K562 (cell line): ENCODE data around the gene C3orf80. TPM values are rescaled to one million over a fixed set of nuclear protein-coding genes. Genes with fewer than 3 reads are reported as not detected.

Experiments used
- ATAC-seq: fragments of 200-7000 bp; cut with Tn5 transposase; 3 replicates; pipeline ENCODE4 v1.9.1; 2020; ENCODE audit warnings: moderate library complexity
- BruUV-seq: library from RNA; stranded (reverse); fragments of 400-500 nt; replicated peaks from 2 replicates; lab custom pipeline; 2021; lab: Mats Ljungman, UMichigan
- CTCF ChIA-PET: fragments of 300-600 bp; formaldehyde crosslinking; extraction: SDS; loops from one replicate; lab custom pipeline; 2021; ENCODE audit warnings: low intra/inter-chr PET ratio; lab: Yijun Ruan, JAX
- POLR2A ChIA-PET: fragments of 300-600, 350-650 bp; sonication (Branson Sonifier 250); formaldehyde crosslinking; extraction: SDS; loops from one replicate; lab custom pipeline; 2021; ENCODE audit warnings: antibody characterized with exemption, inconsistent platforms; lab: Yijun Ruan, JAX
- DNase-seq, 4 experiments: peaks; one replicate each; pipeline versions ENCODE4 v3.0.0 to v3.0.0-alpha.2; 2011 to 2018; ENCODE audit warnings: low spot score in 3 of 4, mixed read lengths in 3 of 4; ENCODE audit errors: extremely low read depth in 1 of 4
- FAIRE-seq: peaks from 2 replicates; lab custom pipeline; 2011; peaks lifted over from hg19 to GRCh38; lab: Jason Lieb, UNC
- H2AFZ ChIP-seq: 2 replicates; pipeline ENCODE4 v1.6.0; 2011; ENCODE audit warnings: low read depth, low read length, control low read depth, inconsistent platforms
- H3K27ac ChIP-seq: fragments of 200-600 bp; 3 replicates; pipeline ENCODE4 v1.8.0; 2011; ENCODE audit warnings: low read depth, mild to moderate bottlenecking, control low read depth, inconsistent platforms, low read length, moderate library complexity, mixed read lengths; ENCODE audit errors: extremely low read depth
- H3K27me3 ChIP-seq, 2 experiments: fragments of 300-600 bp in 1 of 2; 2 replicates in 1 of 2; 3 replicates in 1 of 2; pipeline versions ENCODE4 v1.6.0 to v1.8.0; 2011; ENCODE audit warnings: inconsistent platforms in 2 of 2, low read length in 2 of 2, mild to moderate bottlenecking in 1 of 2, mixed read lengths in 1 of 2, moderate library complexity in 1 of 2; ENCODE audit not compliant: control insufficient read depth in 2 of 2, insufficient read depth in 2 of 2
- H3K36me3 ChIP-seq: fragments of 300-600 bp; 3 replicates; pipeline ENCODE4 v1.8.0; 2011; ENCODE audit warnings: mild to moderate bottlenecking, low read length, inconsistent platforms; ENCODE audit not compliant: control insufficient read depth, insufficient read depth
- H3K4me1 ChIP-seq, 2 experiments: fragments of 200-600 bp in 1 of 2; replicated peaks in 1 of 2; 2 replicates in 1 of 2; 3 replicates in 1 of 2; pipeline versions ENCODE4 v1.5.1 to v1.8.0; 2011; ENCODE audit warnings: inconsistent platforms in 2 of 2, low read length in 2 of 2, mild to moderate bottlenecking in 1 of 2, mixed read lengths in 1 of 2, moderate library complexity in 1 of 2; ENCODE audit not compliant: control insufficient read depth in 2 of 2, insufficient read depth in 2 of 2
- H3K4me2 ChIP-seq: 2 replicates; pipeline ENCODE4 v1.6.1; 2011; ENCODE audit warnings: low read length, control low read depth, inconsistent platforms, mixed read lengths; ENCODE audit not compliant: insufficient read depth
- H3K4me3 ChIP-seq: fragments of 200-600 bp; sonication (generic), shearing (Covaris generic); 2 replicates; pipeline ENCODE4 v1.5.1; 2016; ENCODE audit warnings: control low read depth, inconsistent platforms
- H3K79me2 ChIP-seq: fragments of 200-600 bp; 3 replicates; pipeline ENCODE4 v1.8.0; 2011; ENCODE audit warnings: low read length, inconsistent platforms; ENCODE audit not compliant: control insufficient read depth, insufficient read depth
- H3K9ac ChIP-seq, 2 experiments: 2 replicates each; pipeline versions ENCODE4 v1.6.0 to v1.6.1; 2011; ENCODE audit warnings: low read depth in 2 of 2, low read length in 2 of 2, control low read depth in 1 of 2, inconsistent platforms in 1 of 2, mild to moderate bottlenecking in 1 of 2, mixed read lengths in 1 of 2; ENCODE audit not compliant: insufficient read depth in 1 of 2
- H3K9me1 ChIP-seq: one replicate; pipeline ENCODE4 v1.6.0; 2011; ENCODE audit warnings: inconsistent platforms, mild to moderate bottlenecking, low read length, moderate library complexity; ENCODE audit not compliant: control insufficient read depth, insufficient read depth
- H3K9me3 ChIP-seq: replicated peaks from 2 replicates; pipeline ENCODE4 v1.5.1; 2011; ENCODE audit warnings: low read depth, low read length, inconsistent platforms; ENCODE audit not compliant: control insufficient read depth, insufficient read depth
- H4K20me1 ChIP-seq: replicated peaks from 2 replicates; pipeline ENCODE4 v1.6.1; 2011; ENCODE audit warnings: low read length, inconsistent platforms, mixed read lengths; ENCODE audit not compliant: control insufficient read depth, insufficient read depth
- CEBPB ChIP-seq: fragments of 450-650 bp; IDR thresholded peaks from 2 replicates; pipeline ENCODE4 v1.6.1; 2016; ENCODE audit warnings: missing genetic modification characterization, missing compliant biosample characterization
- CEBPG ChIP-seq, 3 experiments: fragments of 200-800 bp in 1 of 3; sonication (Bioruptor generic) in 1 of 3; sonication (generic) in 1 of 3; formaldehyde crosslinking in 1 of 3; IDR thresholded peaks in 2 of 3; conservative IDR thresholded peaks in 1 of 3; 2 replicates each; pipeline versions ENCODE4 v1.6.1 to v1.8.0; 2016 to 2022; ENCODE audit warnings: missing compliant biosample characterization in 2 of 3, missing genetic modification characterization in 2 of 3, mild to moderate bottlenecking in 1 of 3, missing genetic modification reagents in 1 of 3
- PBX2 ChIP-seq, 2 experiments: IDR thresholded peaks in 1 of 2; conservative IDR thresholded peaks in 1 of 2; 2 replicates each; pipeline ENCODE4 v1.6.1; 2016; ENCODE audit warnings: low read depth in 2 of 2, mild to moderate bottlenecking in 1 of 2, missing compliant biosample characterization in 1 of 2, missing genetic modification characterization in 1 of 2, moderate library complexity in 1 of 2
- ZNF507 ChIP-seq: conservative IDR thresholded peaks from 2 replicates; pipeline ENCODE4 v1.6.1; 2017; ENCODE audit warnings: missing genetic modification characterization, missing compliant biosample characterization
- WGBS: fragments of 100-300 bp; shearing (Covaris generic); methylation state at CpG from one replicate; pipeline ENCODE4 v1.1.6; 2016; ENCODE audit warnings: low coverage, mixed read lengths; ENCODE audit not compliant: insufficient coverage; ENCODE audit errors: missing lambda C conversion rate; 5-methylcytosine and 5-hydroxymethylcytosine counted together
- in situ Hi-C: fragments of 300-500 bp; cut with MboI; formaldehyde crosslinking; loops from 4 replicates; pipeline ENCODE4 v1.15.0; 2018; ENCODE audit warnings: inconsistent platforms, mixed read lengths
- intact Hi-C: fragments of 100-400 bp; cut with micrococcal nuclease; formaldehyde crosslinking; loops from 2 replicates; pipeline ENCODE4 v1.14.2; 2022
- polyA plus RNA-seq, 8 experiments: library from polyadenylated mRNA; depleted of rRNA in 4 of 8; stranded (reverse) in 5 of 8; unstranded in 3 of 8; fragments of >200 nt; fragmentation: Nextera tagmentation in 2 of 8; fragmentation: Illumina TruSeq in 1 of 8; extraction: Ambion mirVana in 2 of 8; extraction: Trizol in 1 of 8; gene quantifications; 2 replicates each; pipeline versions ENCODE4 v1.2.1 to v1.2.3, GENCODE V29; 2011 to 2014; ENCODE audit warnings: inconsistent platforms in 1 of 8, missing spikeins in 1 of 8
- total RNA-seq, 7 experiments: library from RNA; depleted of rRNA in 6 of 7; stranded (reverse); fragments of >200 nt in 6 of 7; fragmentation: Illumina TruSeq in 2 of 7; extraction: Trizol in 2 of 7; gene quantifications; 2 replicates each; pipeline versions ENCODE4 v1.2.1 to v1.2.3, GENCODE V29; 2011 to 2021; ENCODE audit warnings: low replicate concordance in 1 of 7

The C3orf80 gene
- total and polyA plus RNA-seq, 9 of the 15 experiments (the other 6 are each of a cell fraction or from before 2014, with no cell fraction given): 0.03 to 0.75 (median 0.07) TPM

GRCh38 chr3:160180581-160181216, 44.5 kb upstream of the C3orf80 start:
- Histone ChIP-seq H3K4me2 (no peak overlapping the region), H3K79me2 (no peaks in the 10 kb centered on the region), H3K36me3 (no peaks in the 10 kb centered on the region), H3K4me3 (no peak overlapping the region), H3K4me1 (no peaks in the 10 kb centered on the region), H2AFZ (no peak overlapping the region), H3K27me3 (peaks cover 4 to 7% of the 10 kb centered on the region in 2 experiments; a peak in 2 of 5 replicates), H3K9ac (no peak overlapping the region), H4K20me1 (no peaks in the 10 kb centered on the region), H3K27ac (no peak overlapping the region), H3K9me3 (no peaks in the 10 kb centered on the region), H3K9me1 (no peaks in the 10 kb centered on the region)
- in situ Hi-C loops (no loop called here), intact Hi-C loops (no loop called here)
- no peak for TF ChIP-seq PBX2 (CRISPR knock-in tag; IDR thresholded peaks at IDR 0.05; ENCODE audit: low read depth)
- TF ChIP-seq PBX2 (tag; conservative IDR thresholded peaks at IDR 0.05; ENCODE audit: low read depth): peak; percentile 89
- peak; percentile 29 for TF ChIP-seq CEBPB (tag)
- no peak for TF ChIP-seq CEBPG (CRISPR knock-in tag; IDR thresholded peaks at IDR 0.05)
- peak; percentile 79 to 89 for TF ChIP-seq CEBPG (tag; conservative IDR thresholded peaks at IDR 0.05 in 1 of 2, IDR thresholded peaks at IDR 0.05 in 1 of 2)
- no peak for TF ChIP-seq ZNF507 (tag)
- FAIRE-seq: no peak
- POLR2A ChIA-PET: interaction anchor here (0.6 kb wide), 1 partner anchor 715 kb away, joined by 3 read pairs; no protein-coding TSS in a partner anchor
- no TSS peak for BruUV-seq
- no peak for ATAC-seq
- CTCF ChIA-PET: no interaction called here
- 2% methylated on average over 11 of the region's 11 CpGs for WGBS
- no peak for DNase-seq
